Endothelial cell of umbilical vein (primary cell): Measurements from ENCODE around the gene EN2. TPM values are rescaled to one million over a fixed set of nuclear protein-coding genes. Genes with fewer than 3 reads are reported as not detected.

ENCODE experiments used
- BruUV-seq: library from RNA; stranded (reverse); fragments of 400-500 nt; replicated peaks from 2 replicates; lab custom pipeline; 2021; lab: Mats Ljungman, UMichigan
- CTCF ChIA-PET: fragments of 300-600, 350-600 bp; sonication (Branson Sonifier 250); formaldehyde crosslinking; loops from one replicate; lab custom pipeline; 2021; ENCODE audit warnings: antibody characterized with exemption, inconsistent platforms; lab: Charles Lee
- POLR2A ChIA-PET: fragments of 300-600, 350-600 bp; sonication (Branson Sonifier 250); formaldehyde crosslinking; loops from one replicate; lab custom pipeline; 2021; ENCODE audit warnings: antibody characterized with exemption, inconsistent platforms; lab: Charles Lee
- DNase-seq: peaks from one replicate; pipeline ENCODE4 v3.0.0-alpha.2; 2011; ENCODE audit warnings: low read depth, low spot score
- FAIRE-seq: peaks from 2 replicates; lab custom pipeline; 2011; peaks lifted over from hg19 to GRCh38; lab: Jason Lieb, UNC
- H2AFZ ChIP-seq: 2 replicates; pipeline ENCODE4 v1.6.0; 2012; ENCODE audit warnings: low read depth, low read length, control low read depth, inconsistent platforms
- H3K27ac ChIP-seq: 2 replicates; pipeline ENCODE4 v1.5.1; 2011; ENCODE audit warnings: low read depth, mild to moderate bottlenecking, control low read depth, low read length, moderate library complexity; ENCODE audit not compliant: insufficient read depth
- H3K27me3 ChIP-seq, 2 experiments: 2 replicates each; pipeline versions ENCODE4 v1.6.0 to v1.6.1; 2011; ENCODE audit warnings: low read length in 2 of 2, mixed read lengths in 1 of 2; ENCODE audit not compliant: control insufficient read depth in 2 of 2, insufficient read depth in 2 of 2
- H3K36me3 ChIP-seq, 2 experiments: 2 replicates in 1 of 2; 3 replicates in 1 of 2; pipeline ENCODE4 v1.5.1; 2011; ENCODE audit warnings: low read length in 2 of 2, mild to moderate bottlenecking in 1 of 2, moderate library complexity in 1 of 2; ENCODE audit not compliant: control insufficient read depth in 2 of 2, insufficient read depth in 2 of 2; ENCODE audit errors: extremely low read depth in 1 of 2
- H3K4me1 ChIP-seq: 3 replicates; pipeline ENCODE4 v1.5.1; 2011; ENCODE audit warnings: mild to moderate bottlenecking, low read length; ENCODE audit not compliant: control insufficient read depth, insufficient read depth; ENCODE audit errors: extremely low read depth
- H3K4me2 ChIP-seq: 2 replicates; pipeline ENCODE4 v1.6.1; 2011; ENCODE audit warnings: low read length, control low read depth, mixed read lengths; ENCODE audit not compliant: insufficient read depth
- H3K4me3 ChIP-seq, 3 experiments: fragments of 200-600 bp in 1 of 3; sonication (generic), shearing (Covaris generic) in 1 of 3; replicated peaks in 1 of 3; 2 replicates each; pipeline ENCODE4 v1.5.1; 2011 to 2016; ENCODE audit warnings: control low read depth in 3 of 3, low read length in 3 of 3, mild to moderate bottlenecking in 2 of 3, inconsistent platforms in 1 of 3, low read depth in 1 of 3, moderate library complexity in 1 of 3; ENCODE audit not compliant: insufficient read depth in 1 of 3
- H3K79me2 ChIP-seq: 2 replicates; pipeline ENCODE4 v1.6.0; 2012; ENCODE audit warnings: low read length, inconsistent platforms; ENCODE audit not compliant: control insufficient read depth, insufficient read depth
- H3K9ac ChIP-seq: replicated peaks from 2 replicates; pipeline ENCODE3; 2011; ENCODE audit warnings: low read length, control low read depth; ENCODE audit not compliant: insufficient read depth; ENCODE audit errors: extremely low read depth
- H3K9me1 ChIP-seq: replicated peaks from 3 replicates; pipeline ENCODE4 v1.6.0; 2011; ENCODE audit warnings: mild to moderate bottlenecking, low read length; ENCODE audit not compliant: control insufficient read depth, insufficient read depth; ENCODE audit errors: extremely low read depth
- H3K9me3 ChIP-seq: replicated peaks from 2 replicates; pipeline ENCODE4 v1.5.1; 2012; ENCODE audit warnings: low read length, inconsistent platforms; ENCODE audit not compliant: control insufficient read depth, insufficient read depth
- H4K20me1 ChIP-seq: replicated peaks from 2 replicates; pipeline ENCODE3; 2011; ENCODE audit warnings: mild to moderate bottlenecking, low read length; ENCODE audit not compliant: control insufficient read depth, insufficient read depth; ENCODE audit errors: extremely low read depth
- GATA2 ChIP-seq: IDR thresholded peaks from 2 replicates; pipeline ENCODE4 v1.7.0; 2011; ENCODE audit warnings: low read depth, mild to moderate bottlenecking, moderate library complexity, mixed read lengths, low read length; ENCODE audit not compliant: insufficient read length, insufficient read depth
- MYC ChIP-seq: IDR thresholded peaks from one replicate; pipeline ENCODE4 v1.6.1; 2011; ENCODE audit warnings: mild to moderate bottlenecking, low read depth, low read length
- POLR2A ChIP-seq: IDR thresholded peaks from 2 replicates; pipeline ENCODE4 v1.6.1; 2012; ENCODE audit warnings: low read depth, mild to moderate bottlenecking, control low read depth, low read length
- POLR2AphosphoS5 ChIP-seq: IDR thresholded peaks from 2 replicates; pipeline ENCODE4 v1.6.1; 2012; ENCODE audit warnings: low read depth, mild to moderate bottlenecking, control low read depth, low read length, moderate library complexity; ENCODE audit not compliant: insufficient read depth
- dilution Hi-C: fragments of 300-500 bp; cut with MboI; formaldehyde crosslinking; loops from one replicate; pipeline ENCODE4 v1.15.0; 2019; ENCODE audit warnings: low sequenced_read_pairs; ENCODE audit not compliant: extremely low pct_ligation_motif_present
- intact Hi-C: fragments of 100-400 bp; cut with micrococcal nuclease; formaldehyde crosslinking; loops from one replicate; pipeline ENCODE4 v1.10.0; 2022
- polyA plus RNA-seq, 4 experiments: library from polyadenylated mRNA; depleted of rRNA in 3 of 4; stranded (reverse) in 3 of 4; unstranded in 1 of 4; fragments of >200 nt; gene quantifications; 2 replicates each; pipeline versions ENCODE4 v1.2.1 to v1.2.3, GENCODE V29; 2011 to 2012; ENCODE audit warnings: missing spikeins in 1 of 4
- total RNA-seq: library from RNA; stranded (reverse); gene quantifications from 2 replicates; pipeline ENCODE4 v1.2.3, GENCODE V29; 2021
- TF ChIP-seq, protein P1 (sequence below): IDR thresholded peaks from 2 replicates; pipeline ENCODE4 v1.6.1; 2011; ENCODE audit not compliant: insufficient read depth, insufficient read length
- TF ChIP-seq, protein P2 (sequence below), 2 donors: IDR thresholded peaks; 1 replicate in 1 of 2; 2 replicates in 1 of 2; pipeline ENCODE4 v1.5.1; 2011; ENCODE audit warnings: low read length in 2 of 2, mild to moderate bottlenecking in 2 of 2, moderate library complexity in 2 of 2, control low read depth in 1 of 2, inconsistent platforms in 1 of 2, low read depth in 1 of 2; ENCODE audit not compliant: insufficient read depth in 1 of 2; ENCODE audit errors: extremely low read depth in 1 of 2

The EN2 gene
- total and polyA plus RNA-seq, 2 donors (not counting 3 experiments of a cell fraction or from before 2014, with no cell fraction given), result not detected

DNA sequence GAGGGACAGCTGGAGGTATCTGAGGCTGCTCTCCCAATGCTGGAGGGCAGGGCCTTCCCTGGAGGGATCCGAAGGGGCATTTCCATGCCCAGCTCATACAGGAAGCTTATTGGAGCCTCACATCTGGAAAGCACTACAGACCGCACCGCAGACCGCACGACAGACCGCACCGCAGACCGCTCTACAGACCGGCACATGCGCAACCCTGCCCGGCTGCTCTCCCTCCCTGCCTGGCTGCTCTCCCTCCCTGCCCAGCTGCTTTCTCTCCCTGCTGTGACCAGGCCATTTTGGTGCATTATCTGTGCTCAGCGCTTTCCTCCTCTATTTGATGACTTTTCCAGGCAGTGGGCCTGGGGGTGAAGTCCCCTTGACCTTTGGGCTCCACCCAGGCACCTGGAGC, 39.6 kb upstream of the EN2 start:
- Histone ChIP-seq H3K9ac (no peak overlapping the region), H3K27ac (no peak overlapping the region), H3K79me2 (no peaks in the 10 kb centered on the region), H3K4me3 (no peak overlapping the region), H3K4me2 (no peak overlapping the region), H3K4me1 (no peaks in the 10 kb centered on the region), H3K9me3 (no peaks in the 10 kb centered on the region), H2AFZ (no peak overlapping the region), H4K20me1 (no peaks in the 10 kb centered on the region), H3K36me3 (no peaks in the 10 kb centered on the region), H3K9me1 (no peaks in the 10 kb centered on the region), H3K27me3 (no peaks in the 10 kb centered on the region)
- ChIA-PET POLR2A (no interaction called here), CTCF (no interaction called here)
- intact Hi-C loops, result no loop called here
- no TSS peak for BruUV-seq
- dilution Hi-C loops, result no loop called here
- DNase-seq, result no peak
- TF ChIP-seq POLR2AphosphoS5 (no peak), MYC (no peak), POLR2A (no peak), GATA2 (no peak)
- TF ChIP-seq, protein P1, sequence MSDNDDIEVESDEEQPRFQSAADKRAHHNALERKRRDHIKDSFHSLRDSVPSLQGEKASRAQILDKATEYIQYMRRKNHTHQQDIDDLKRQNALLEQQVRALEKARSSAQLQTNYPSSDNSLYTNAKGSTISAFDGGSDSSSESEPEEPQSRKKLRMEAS, result no peak
- TF ChIP-seq, protein P2, sequence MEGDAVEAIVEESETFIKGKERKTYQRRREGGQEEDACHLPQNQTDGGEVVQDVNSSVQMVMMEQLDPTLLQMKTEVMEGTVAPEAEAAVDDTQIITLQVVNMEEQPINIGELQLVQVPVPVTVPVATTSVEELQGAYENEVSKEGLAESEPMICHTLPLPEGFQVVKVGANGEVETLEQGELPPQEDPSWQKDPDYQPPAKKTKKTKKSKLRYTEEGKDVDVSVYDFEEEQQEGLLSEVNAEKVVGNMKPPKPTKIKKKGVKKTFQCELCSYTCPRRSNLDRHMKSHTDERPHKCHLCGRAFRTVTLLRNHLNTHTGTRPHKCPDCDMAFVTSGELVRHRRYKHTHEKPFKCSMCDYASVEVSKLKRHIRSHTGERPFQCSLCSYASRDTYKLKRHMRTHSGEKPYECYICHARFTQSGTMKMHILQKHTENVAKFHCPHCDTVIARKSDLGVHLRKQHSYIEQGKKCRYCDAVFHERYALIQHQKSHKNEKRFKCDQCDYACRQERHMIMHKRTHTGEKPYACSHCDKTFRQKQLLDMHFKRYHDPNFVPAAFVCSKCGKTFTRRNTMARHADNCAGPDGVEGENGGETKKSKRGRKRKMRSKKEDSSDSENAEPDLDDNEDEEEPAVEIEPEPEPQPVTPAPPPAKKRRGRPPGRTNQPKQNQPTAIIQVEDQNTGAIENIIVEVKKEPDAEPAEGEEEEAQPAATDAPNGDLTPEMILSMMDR (IDR thresholded peaks at IDR 0.05; ENCODE audit: extremely low read depth in 1 of 2, insufficient read depth in 1 of 2, low read depth in 1 of 2, low read length in 2 of 2), result no peak
- FAIRE-seq, result no peak
